ENCODE measurements around the gene CLEC2L. TPM values are rescaled to one million over a fixed set of nuclear protein-coding genes. Genes with fewer than 3 reads are reported as not detected.

Gene CLEC2L
- total RNA-seq, 1 donor from 2014 or later = not detected

DNA sequence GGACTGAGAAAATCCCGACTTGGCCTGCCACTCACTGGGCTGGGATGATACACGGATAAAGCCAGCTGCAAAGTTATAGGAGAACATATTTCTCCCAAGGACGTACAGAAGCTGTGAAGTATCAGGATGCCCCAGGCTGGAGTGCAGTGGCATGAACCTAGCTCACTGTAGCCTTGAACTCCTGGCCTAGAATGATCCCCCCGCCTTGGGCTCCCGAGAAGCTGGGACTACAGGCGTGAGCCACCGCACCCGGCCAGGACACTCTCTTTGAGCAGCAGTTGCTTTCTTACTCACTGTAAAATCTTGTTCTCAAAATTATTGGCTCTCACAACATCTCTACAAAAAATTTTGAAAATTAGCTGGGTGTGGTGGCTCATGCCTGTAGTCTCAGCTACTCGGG lies 50.4 kb downstream of the CLEC2L start:
- no peak overlapping the region for H3K4me3 Mint-ChIP-seq (ENCODE audit: unreplicated experiment)
- no peaks in the 10 kb centered on the region for H3K4me1 Mint-ChIP-seq (ENCODE audit: low read depth, unreplicated experiment)
- Histone ChIP-seq H3K27ac (ENCODE audit: low read depth, low read length) (no peak overlapping the region), H3K4me1 (ENCODE audit: insufficient read depth, low read length) (no peaks in the 10 kb centered on the region), H3K9me3 (ENCODE audit: insufficient read depth, low read depth, low read length) (no peaks in the 10 kb centered on the region), H3K27me3 (ENCODE audit: insufficient read depth, low read length) (no peaks in the 10 kb centered on the region), H3K4me3 (ENCODE audit: insufficient read depth, low read depth, low read length) (no peak overlapping the region), H3K36me3 (ENCODE audit: insufficient read depth, low read length) (peaks cover under 1% of the 10 kb centered on the region), H3K9ac (ENCODE audit: low read length) (no peak overlapping the region), H3K4me2 (ENCODE audit: low read length) (no peak overlapping the region), H3K79me2 (ENCODE audit: insufficient read depth, low read length) (no peaks in the 10 kb centered on the region), H4K20me1 (ENCODE audit: insufficient read depth, low read length) (no peaks in the 10 kb centered on the region), H2AFZ (ENCODE audit: low read depth, low read length) (no peak overlapping the region)
- no peak for TF ChIP-seq EZH2 (IDR thresholded peaks at IDR 0.05; ENCODE audit: insufficient read depth, low read length)
- TF ChIP-seq, protein P1, sequence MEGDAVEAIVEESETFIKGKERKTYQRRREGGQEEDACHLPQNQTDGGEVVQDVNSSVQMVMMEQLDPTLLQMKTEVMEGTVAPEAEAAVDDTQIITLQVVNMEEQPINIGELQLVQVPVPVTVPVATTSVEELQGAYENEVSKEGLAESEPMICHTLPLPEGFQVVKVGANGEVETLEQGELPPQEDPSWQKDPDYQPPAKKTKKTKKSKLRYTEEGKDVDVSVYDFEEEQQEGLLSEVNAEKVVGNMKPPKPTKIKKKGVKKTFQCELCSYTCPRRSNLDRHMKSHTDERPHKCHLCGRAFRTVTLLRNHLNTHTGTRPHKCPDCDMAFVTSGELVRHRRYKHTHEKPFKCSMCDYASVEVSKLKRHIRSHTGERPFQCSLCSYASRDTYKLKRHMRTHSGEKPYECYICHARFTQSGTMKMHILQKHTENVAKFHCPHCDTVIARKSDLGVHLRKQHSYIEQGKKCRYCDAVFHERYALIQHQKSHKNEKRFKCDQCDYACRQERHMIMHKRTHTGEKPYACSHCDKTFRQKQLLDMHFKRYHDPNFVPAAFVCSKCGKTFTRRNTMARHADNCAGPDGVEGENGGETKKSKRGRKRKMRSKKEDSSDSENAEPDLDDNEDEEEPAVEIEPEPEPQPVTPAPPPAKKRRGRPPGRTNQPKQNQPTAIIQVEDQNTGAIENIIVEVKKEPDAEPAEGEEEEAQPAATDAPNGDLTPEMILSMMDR (IDR thresholded peaks at IDR 0.05; ENCODE audit: insufficient read depth, low read depth, low read length) = no peak
- H3K27ac Mint-ChIP-seq (ENCODE audit: unreplicated experiment) = no peak overlapping the region
- peaks cover 13% of the 10 kb centered on the region for H3K36me3 Mint-ChIP-seq (ENCODE audit: low read depth, unreplicated experiment)
- DNase-seq (ENCODE audit: low read depth) (no peak), FAIRE-seq (no peak)
- peaks cover 2% of the 10 kb centered on the region for H3K27me3 Mint-ChIP-seq (ENCODE audit: low read depth, unreplicated experiment)
- no peaks in the 10 kb centered on the region for H3K9me3 Mint-ChIP-seq (ENCODE audit: unreplicated experiment)

- Mint-ChIP-seq H3K4me3 (ENCODE audit: unreplicated experiment) (no peak overlapping the region), H3K27me3 (ENCODE audit: low read depth, unreplicated experiment) (peaks cover 2% of the 10 kb centered on the region), H3K36me3 (ENCODE audit: low read depth, unreplicated experiment) (peaks cover 12% of the 10 kb centered on the region), H3K9me3 (ENCODE audit: unreplicated experiment) (no peaks in the 10 kb centered on the region), H3K4me1 (ENCODE audit: low read depth, unreplicated experiment) (no peaks in the 10 kb centered on the region), H3K27ac (ENCODE audit: unreplicated experiment) (no peak overlapping the region)
- TF ChIP-seq EZH2 (IDR thresholded peaks at IDR 0.05; ENCODE audit: insufficient read depth, low read length) = no peak
- TF ChIP-seq, protein P1 (IDR thresholded peaks at IDR 0.05; ENCODE audit: insufficient read depth, low read depth, low read length) = no peak
- Histone ChIP-seq H3K4me3 (ENCODE audit: insufficient read depth, low read depth, low read length) (no peak overlapping the region), H3K79me2 (ENCODE audit: insufficient read depth, low read length) (no peaks in the 10 kb centered on the region), H3K27me3 (ENCODE audit: insufficient read depth, low read length) (no peaks in the 10 kb centered on the region), H3K9ac (ENCODE audit: low read length) (no peak overlapping the region), H3K36me3 (ENCODE audit: insufficient read depth, low read length) (peaks cover 5% of the 10 kb centered on the region), H3K4me1 (ENCODE audit: insufficient read depth, low read length) (no peaks in the 10 kb centered on the region), H3K9me3 (ENCODE audit: insufficient read depth, low read depth, low read length) (no peaks in the 10 kb centered on the region), H3K4me2 (ENCODE audit: low read length) (no peak overlapping the region), H4K20me1 (ENCODE audit: insufficient read depth, low read length) (no peaks in the 10 kb centered on the region), H3K27ac (ENCODE audit: low read depth, low read length) (no peak overlapping the region), H2AFZ (ENCODE audit: low read depth, low read length) (no peak overlapping the region)
- DNase-seq (ENCODE audit: low read depth) (no peak), FAIRE-seq (no peak)
Measured at GRCh38 chr7:139574618-139575337, 51.3 kb downstream of the CLEC2L start.

DNA sequence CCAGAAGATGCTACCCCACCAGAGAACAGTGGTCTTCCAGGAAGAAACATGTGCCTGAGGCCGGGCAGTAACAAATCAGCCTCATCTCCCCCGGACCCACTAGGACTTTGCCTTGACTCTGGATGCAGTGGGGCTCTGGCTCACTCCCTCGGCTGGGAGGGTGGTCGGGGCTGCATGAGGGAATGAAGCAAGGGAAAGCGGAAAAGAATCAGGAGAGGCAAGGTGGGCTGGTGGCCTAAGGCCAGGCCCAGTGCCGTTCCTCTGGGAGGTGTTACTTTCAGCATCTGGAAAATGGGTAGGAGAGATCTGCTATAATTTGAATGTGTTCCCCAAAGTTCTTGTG lies 51.8 kb downstream of the CLEC2L start:
- Histone ChIP-seq H3K9ac (ENCODE audit: low read length) (no peak overlapping the region), H3K27me3 (ENCODE audit: insufficient read depth, low read length) (no peaks in the 10 kb centered on the region), H3K9me3 (ENCODE audit: insufficient read depth, low read depth, low read length) (no peaks in the 10 kb centered on the region), H3K4me2 (ENCODE audit: low read length) (no peak overlapping the region), H3K4me1 (ENCODE audit: insufficient read depth, low read length) (no peaks in the 10 kb centered on the region), H3K79me2 (ENCODE audit: insufficient read depth, low read length) (no peaks in the 10 kb centered on the region), H3K27ac (ENCODE audit: low read depth, low read length) (no peak overlapping the region), H3K4me3 (ENCODE audit: insufficient read depth, low read depth, low read length) (no peak overlapping the region), H4K20me1 (ENCODE audit: insufficient read depth, low read length) (peaks cover under 1% of the 10 kb centered on the region), H2AFZ (ENCODE audit: low read depth, low read length) (no peak overlapping the region), H3K36me3 (ENCODE audit: insufficient read depth, low read length) (peaks cover 8% of the 10 kb centered on the region)
- Mint-ChIP-seq H3K9me3 (ENCODE audit: unreplicated experiment) (no peaks in the 10 kb centered on the region), H3K4me3 (ENCODE audit: unreplicated experiment) (no peak overlapping the region), H3K36me3 (ENCODE audit: low read depth, unreplicated experiment) (peaks cover 17% of the 10 kb centered on the region), H3K4me1 (ENCODE audit: low read depth, unreplicated experiment) (no peaks in the 10 kb centered on the region), H3K27me3 (ENCODE audit: low read depth, unreplicated experiment) (peaks cover 2% of the 10 kb centered on the region), H3K27ac (ENCODE audit: unreplicated experiment) (no peak overlapping the region)
- no peak for TF ChIP-seq EZH2 (IDR thresholded peaks at IDR 0.05; ENCODE audit: insufficient read depth, low read length)
- TF ChIP-seq, protein P1 (IDR thresholded peaks at IDR 0.05; ENCODE audit: insufficient read depth, low read depth, low read length) = no peak
- FAIRE-seq = no peak
- DNase-seq (ENCODE audit: low read depth) = no peak
